Thoracic aorta (tissue), 2 donors: Measurements from ENCODE around the gene BTG4. TPM values are rescaled to one million over a fixed set of nuclear protein-coding genes. Genes with fewer than 3 reads are reported as not detected.

Source experiments
- ATAC-seq: fragments of 150-250 bp; one replicate; pipeline ENCODE4 v1.8.0; 2017; ENCODE audit warnings: low read depth; ENCODE audit not compliant: insufficient number of reproducible peaks, low FRiP score
- DNase-seq: peaks from one replicate; pipeline ENCODE4 v3.0.0-alpha.2; 2020; ENCODE audit warnings: low spot score
- H3K27ac ChIP-seq, 2 donors: fragments of 200-600 bp; sonication (generic); 1 replicate in 1 of 2; 2 replicates in 1 of 2; pipeline ENCODE4 v1.5.1; 2016; ENCODE audit warnings: mild to moderate bottlenecking in 2 of 2, moderate library complexity in 2 of 2
- H3K27me3 ChIP-seq: fragments of 200-600 bp; sonication (generic); replicated peaks from 2 replicates; pipeline ENCODE4 v1.6.0; 2016; ENCODE audit warnings: mild to moderate bottlenecking; ENCODE audit not compliant: insufficient read depth
- H3K36me3 ChIP-seq: fragments of 200-600 bp; sonication (generic); one replicate; pipeline ENCODE4 v1.5.1; 2016
- H3K4me1 ChIP-seq, 2 donors: fragments of 200-600 bp; sonication (generic); 1 replicate in 1 of 2; 2 replicates in 1 of 2; pipeline versions ENCODE4 v1.5.1 to v1.6.0; 2016; ENCODE audit warnings: low read depth in 2 of 2, mild to moderate bottlenecking in 1 of 2; ENCODE audit not compliant: control insufficient read depth in 1 of 2
- H3K4me3 ChIP-seq: fragments of 200-600 bp; sonication (generic); 2 replicates; pipeline ENCODE4 v1.5.1; 2016; ENCODE audit warnings: mild to moderate bottlenecking
- H3K9me3 ChIP-seq: fragments of 200-600 bp; sonication (generic); 2 replicates; pipeline ENCODE4 v1.5.1; 2016
- total RNA-seq, 2 donors: library from RNA; depleted of rRNA; stranded (reverse); fragments of >200 nt; gene quantifications; one replicate each; pipeline versions ENCODE4 v1.1.0 to v1.2.3, GENCODE V29; 2016
- TF ChIP-seq, protein P1 (sequence below): fragments of 200-600 bp; sonication (generic); IDR thresholded peaks from one replicate; pipeline ENCODE4 v1.5.1; 2019; ENCODE audit warnings: antibody characterized with exemption

BTG4 gene
- total RNA-seq, 2 donors from 2014 or later: not detected

DNA sequence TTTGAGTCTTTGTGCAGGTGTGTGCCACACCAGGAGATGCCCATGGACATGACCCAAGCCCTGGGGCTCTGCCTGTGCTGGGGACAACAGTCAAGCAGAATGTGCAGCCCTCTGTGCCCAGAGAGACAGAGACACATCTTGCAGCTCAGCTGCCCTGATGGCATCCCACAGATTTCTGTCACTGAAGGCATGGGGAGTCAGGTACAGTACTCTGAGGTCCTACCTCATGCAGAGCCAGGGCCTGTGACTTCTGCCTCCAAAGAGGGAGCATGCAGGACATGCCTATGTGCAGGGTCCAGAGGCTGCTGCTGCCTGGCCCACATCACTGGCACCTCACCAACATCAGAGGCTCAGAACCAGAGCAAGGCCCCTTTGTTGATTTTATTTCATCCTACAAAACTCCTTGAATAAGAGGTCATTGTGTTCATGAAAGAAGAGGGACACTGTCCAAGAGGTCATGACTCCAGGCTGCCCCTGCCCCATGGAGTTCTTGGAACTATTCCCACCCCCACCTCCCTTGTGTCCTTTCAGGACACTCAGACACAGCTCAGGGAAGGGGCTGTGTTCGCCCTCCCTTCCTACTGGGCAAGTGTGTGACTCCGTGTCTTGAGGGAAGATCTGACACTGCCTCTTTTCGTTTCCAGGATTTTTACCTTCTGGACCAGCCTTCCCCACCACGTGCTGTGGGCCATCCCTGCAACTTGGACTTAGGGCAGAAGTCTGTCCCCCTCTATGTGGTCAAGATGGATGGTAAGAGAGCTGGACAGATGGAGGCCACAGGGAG, 62.3 kb downstream of the BTG4 start:
- no peak for DNase-seq
- no peaks in the 10 kb centered on the region for H3K9me3 ChIP-seq
- ATAC-seq: no peak
- no peak overlapping the region for H3K27ac ChIP-seq
- no peaks in the 10 kb centered on the region for H3K4me1 ChIP-seq
- TF ChIP-seq, protein P1, sequence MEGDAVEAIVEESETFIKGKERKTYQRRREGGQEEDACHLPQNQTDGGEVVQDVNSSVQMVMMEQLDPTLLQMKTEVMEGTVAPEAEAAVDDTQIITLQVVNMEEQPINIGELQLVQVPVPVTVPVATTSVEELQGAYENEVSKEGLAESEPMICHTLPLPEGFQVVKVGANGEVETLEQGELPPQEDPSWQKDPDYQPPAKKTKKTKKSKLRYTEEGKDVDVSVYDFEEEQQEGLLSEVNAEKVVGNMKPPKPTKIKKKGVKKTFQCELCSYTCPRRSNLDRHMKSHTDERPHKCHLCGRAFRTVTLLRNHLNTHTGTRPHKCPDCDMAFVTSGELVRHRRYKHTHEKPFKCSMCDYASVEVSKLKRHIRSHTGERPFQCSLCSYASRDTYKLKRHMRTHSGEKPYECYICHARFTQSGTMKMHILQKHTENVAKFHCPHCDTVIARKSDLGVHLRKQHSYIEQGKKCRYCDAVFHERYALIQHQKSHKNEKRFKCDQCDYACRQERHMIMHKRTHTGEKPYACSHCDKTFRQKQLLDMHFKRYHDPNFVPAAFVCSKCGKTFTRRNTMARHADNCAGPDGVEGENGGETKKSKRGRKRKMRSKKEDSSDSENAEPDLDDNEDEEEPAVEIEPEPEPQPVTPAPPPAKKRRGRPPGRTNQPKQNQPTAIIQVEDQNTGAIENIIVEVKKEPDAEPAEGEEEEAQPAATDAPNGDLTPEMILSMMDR: no peak
- H3K36me3 ChIP-seq: no peaks in the 10 kb centered on the region
- H3K27me3 ChIP-seq: no peaks in the 10 kb centered on the region
- no peak overlapping the region for H3K4me3 ChIP-seq

DNA sequence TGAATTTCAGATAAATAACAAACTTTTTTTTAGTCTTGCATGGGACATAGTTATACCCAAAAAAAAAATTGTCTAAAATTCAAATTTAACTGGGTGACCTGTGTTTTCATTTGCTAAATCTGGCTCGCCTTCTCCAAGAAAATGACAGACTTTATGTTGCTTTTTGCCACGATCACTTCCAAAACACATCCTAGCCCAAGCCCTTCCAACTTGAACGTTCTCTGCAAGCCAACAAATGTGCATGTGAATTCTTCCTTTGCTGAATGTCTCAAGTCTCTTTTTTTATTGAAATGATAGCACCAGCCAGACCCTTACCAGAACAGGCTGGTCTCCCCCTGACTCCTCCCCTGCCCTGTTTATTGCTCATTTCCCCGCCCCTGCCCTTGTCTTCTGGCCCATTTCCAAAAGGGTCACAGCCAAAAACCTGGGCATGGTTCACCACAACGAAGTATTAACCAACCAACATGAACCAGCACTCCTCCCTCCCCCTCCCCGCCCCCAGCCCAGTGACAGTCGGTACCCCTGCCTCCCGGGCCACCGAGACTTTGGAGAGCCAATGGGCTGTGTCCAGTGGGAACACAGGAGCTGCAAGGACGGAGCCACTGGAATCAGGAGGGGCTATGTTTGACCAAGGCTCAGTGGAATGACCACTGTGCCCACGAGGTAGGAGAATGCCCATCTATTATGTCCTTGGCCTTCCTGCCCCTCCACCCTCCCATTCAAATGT, 63.2 kb downstream of the BTG4 start:
- Histone ChIP-seq H3K4me3 (no peak overlapping the region), H3K27ac (no peak overlapping the region), H3K4me1 (no peaks in the 10 kb centered on the region), H3K36me3 (no peaks in the 10 kb centered on the region), H3K27me3 (no peaks in the 10 kb centered on the region), H3K9me3 (no peaks in the 10 kb centered on the region)
- no peak for ATAC-seq
- TF ChIP-seq, protein P1: no peak
- DNase-seq: no peak

DNA sequence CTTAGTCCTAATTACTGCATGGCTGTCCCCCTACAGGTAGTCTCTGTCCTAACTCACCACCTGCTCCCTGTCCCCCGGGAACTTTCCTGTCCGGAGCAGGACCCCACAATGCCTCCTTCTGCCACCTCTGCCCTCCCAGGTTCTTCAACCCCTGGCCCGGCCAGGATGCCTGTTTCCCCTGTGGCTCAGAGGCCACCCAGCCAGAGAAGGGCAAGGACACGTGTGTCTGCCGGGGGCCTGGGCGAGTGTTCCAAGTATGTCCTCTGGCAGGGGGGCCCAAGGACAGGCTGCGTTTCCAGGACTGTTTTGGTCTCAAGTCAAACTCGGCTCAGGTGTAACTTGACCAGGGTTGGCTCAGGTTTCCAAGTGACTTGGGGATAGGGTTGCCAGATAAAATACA, 63.8 kb downstream of the BTG4 start:
- no peaks in the 10 kb centered on the region for H3K27me3 ChIP-seq
- no peak overlapping the region for H3K4me3 ChIP-seq
- ATAC-seq (no peak), DNase-seq (no peak)
- no peaks in the 10 kb centered on the region for H3K36me3 ChIP-seq
- H3K27ac ChIP-seq: no peak overlapping the region
- TF ChIP-seq, protein P1: no peak
- no peaks in the 10 kb centered on the region for H3K4me1 ChIP-seq
- no peaks in the 10 kb centered on the region for H3K9me3 ChIP-seq

DNA sequence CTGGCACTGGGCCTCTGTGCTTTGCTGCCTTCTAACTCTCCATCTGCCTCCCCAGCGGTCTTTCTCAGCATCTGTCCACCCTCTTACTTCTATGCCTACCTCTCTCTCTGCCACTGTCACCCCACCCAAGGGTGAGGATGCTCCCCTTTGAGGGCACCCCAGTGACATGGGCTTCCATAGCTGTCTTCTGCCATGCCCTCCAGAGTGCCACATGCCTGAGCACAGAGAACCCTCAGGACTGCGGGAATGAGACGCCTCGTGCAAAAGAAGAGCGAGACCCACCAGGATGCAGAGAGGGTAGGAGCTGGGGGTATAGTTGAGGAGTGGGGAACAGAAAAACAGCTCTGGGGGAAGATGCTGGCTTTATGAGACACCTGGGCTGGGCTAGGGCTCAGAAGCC, 64.3 kb downstream of the BTG4 start:
- ATAC-seq (no peak), DNase-seq (no peak)
- Histone ChIP-seq H3K4me3 (no peak overlapping the region), H3K4me1 (no peaks in the 10 kb centered on the region), H3K27me3 (no peaks in the 10 kb centered on the region), H3K27ac (no peak overlapping the region), H3K9me3 (no peaks in the 10 kb centered on the region), H3K36me3 (no peaks in the 10 kb centered on the region)
- TF ChIP-seq, protein P1: no peak

DNA sequence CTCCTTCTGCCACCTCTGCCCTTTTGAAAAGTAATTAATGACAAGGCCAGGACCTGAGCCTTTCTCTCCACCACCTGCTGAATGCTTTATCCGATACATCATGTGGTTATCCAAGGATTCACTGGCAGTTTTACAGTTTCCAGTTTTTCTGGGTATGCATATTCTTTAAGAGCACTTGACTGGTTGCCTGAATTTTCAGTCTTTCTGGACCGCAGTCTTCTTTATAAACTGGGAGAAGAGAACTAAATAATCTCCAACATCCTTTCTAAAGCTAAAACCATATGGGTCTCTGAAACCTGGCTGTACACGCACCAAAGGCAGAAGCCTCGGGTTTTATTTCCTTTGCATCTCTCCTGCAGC, 65.1 kb downstream of the BTG4 start:
- Histone ChIP-seq H3K4me1 (no peaks in the 10 kb centered on the region), H3K36me3 (no peaks in the 10 kb centered on the region), H3K9me3 (no peaks in the 10 kb centered on the region), H3K27ac (no peak overlapping the region), H3K4me3 (no peak overlapping the region), H3K27me3 (no peaks in the 10 kb centered on the region)
- ATAC-seq: no peak
- TF ChIP-seq, protein P1: no peak
- DNase-seq: no peak
